Left ventricle myocardium superior (tissue), 1 donor: Measurements from ENCODE around the gene LFNG. TPM values are rescaled to one million over a fixed set of nuclear protein-coding genes. Genes with fewer than 3 reads are reported as not detected.

Source experiments
- ATAC-seq: fragments of 200-7000 bp; cut with Tn5 transposase; one replicate; pipeline ENCODE4 v1.9.1; 2020; ENCODE audit warnings: mild to moderate bottlenecking, moderate library complexity
- DNase-seq: peaks from one replicate; pipeline ENCODE4 v3.0.0-alpha.2; 2020
- intact Hi-C: fragments of 100-400 bp; cut with micrococcal nuclease; formaldehyde crosslinking; loops from one replicate; pipeline ENCODE4 v1.11.0; 2022
- total RNA-seq: library from RNA; stranded (reverse); fragmentation: NEBNext Ultra II Directional; extraction: Animal tissue kit (Norgen Biotek cat#: 25700); gene quantifications from one replicate; pipeline ENCODE4 v1.2.1, GENCODE V29; 2021
- donor health status: DM: no; HTN: yes; CAD: no; lungs with severe emphysema.

The LFNG gene
- total RNA-seq, 1 donor from 2014 or later: 6.4 TPM

DNA sequence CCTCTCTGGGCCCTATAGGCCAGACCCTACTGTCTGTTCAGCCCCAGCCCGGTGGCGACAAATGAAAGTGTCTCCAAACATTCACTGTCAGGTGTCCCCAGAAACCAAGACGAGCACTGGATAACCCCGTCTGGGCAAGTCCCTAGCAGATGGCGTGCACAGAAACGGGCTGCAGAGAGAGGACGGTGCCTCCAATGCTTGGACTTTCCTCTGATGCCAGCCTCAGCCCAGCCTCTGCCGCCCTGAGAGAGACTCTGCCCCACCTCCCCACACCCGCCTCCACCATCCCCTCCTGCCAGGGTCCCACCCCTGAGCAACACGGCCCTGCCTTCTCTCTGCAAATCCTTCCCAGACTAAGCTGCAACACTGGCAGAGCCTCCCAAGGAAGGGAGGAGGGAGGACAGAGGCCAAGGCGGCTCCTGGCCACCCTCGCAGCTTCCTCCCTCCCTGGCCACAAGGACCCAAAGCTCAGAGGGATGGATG, 7.4 kb upstream of the LFNG start:
- ATAC-seq: peak; percentile 45
- intact Hi-C loops: no loop called here
- DNase-seq: peak; percentile 58

DNA sequence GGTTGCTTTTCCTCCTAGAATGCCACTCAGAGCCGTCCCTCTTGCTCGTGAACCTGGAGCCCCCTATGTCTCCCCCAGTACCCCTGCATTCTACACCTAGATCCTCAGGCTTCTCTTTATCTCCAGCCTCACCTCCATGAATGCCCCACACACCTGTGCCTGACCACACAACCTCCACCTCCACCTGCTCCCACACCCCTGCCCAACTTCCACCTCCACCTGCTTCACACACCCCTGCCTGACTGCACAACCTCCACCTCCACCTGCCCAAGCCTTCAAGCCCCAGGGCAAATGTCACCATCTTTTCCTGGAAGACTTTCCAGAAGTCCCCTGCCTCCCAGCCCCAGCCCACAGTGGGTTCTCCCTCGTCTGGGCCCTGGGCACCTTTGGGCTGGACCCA, 6.9 kb upstream of the LFNG start:
- DNase-seq (no peak), ATAC-seq (no peak)
- intact Hi-C loops: no loop called here

DNA sequence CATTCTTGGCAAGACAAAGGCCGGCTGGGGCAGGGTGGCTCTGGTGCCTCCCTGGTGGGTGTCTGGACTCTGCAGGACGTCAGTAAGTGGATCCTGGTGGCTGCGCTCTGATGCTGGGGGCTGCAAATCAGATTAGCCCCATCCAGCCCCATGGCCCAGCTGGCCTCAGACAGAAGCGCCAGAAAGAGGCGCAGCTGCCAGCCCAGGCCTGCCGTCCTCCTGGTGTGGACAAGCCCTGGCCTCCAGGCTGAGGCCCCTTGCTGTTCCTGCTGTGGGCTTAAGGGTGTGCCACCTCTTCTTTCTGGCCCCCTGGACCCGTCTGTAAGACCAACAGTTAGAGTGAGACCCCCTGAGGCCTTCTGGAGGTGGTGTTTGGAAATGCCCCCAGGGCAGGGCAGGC, 5.9 kb upstream of the LFNG start:
- DNase-seq (no peak), ATAC-seq (no peak)
- intact Hi-C loops: no loop called here

DNA sequence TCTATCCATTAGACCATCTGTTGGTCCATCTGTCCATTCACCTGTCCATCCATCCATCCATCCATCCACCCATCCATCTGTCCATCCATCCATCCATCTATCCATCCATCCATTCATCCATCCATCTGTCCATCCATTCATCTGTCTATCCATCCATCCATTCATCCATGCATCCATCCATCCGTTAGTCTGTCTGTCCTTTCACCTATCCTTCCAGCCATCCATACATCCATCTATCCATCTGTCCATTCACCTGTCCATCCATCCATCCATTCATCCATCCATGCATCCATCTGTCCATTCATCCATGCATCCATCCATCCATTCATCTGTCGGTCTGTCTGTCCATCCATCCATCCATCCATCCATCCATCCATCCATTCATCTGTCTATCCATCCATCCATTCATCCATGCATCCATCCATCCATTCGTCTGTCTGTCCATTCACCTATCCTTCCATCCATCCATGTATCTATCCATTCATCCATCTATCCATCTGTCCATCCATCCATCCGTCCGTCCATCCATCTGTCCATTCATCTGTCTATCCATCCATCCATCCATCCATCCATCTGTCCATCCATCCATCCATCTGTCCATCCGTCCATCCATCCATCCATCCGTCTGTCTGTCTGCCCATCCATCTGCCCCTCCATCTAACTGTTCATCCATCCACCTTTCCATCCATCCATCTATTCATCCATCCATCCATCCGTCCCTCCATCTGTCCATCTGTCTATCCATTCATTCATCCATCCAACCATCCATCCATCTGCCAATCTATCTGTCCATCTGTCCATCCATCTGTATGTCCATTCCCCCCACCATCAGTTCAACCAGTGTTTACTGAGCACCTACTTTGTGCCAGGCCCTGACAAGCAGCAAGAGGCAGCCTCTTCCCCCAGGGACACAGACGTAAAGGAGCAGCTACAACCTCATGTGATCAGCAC, 4.8 kb upstream of the LFNG start:
- intact Hi-C loops: no loop called here
- no peak for DNase-seq
- no peak for ATAC-seq

DNA sequence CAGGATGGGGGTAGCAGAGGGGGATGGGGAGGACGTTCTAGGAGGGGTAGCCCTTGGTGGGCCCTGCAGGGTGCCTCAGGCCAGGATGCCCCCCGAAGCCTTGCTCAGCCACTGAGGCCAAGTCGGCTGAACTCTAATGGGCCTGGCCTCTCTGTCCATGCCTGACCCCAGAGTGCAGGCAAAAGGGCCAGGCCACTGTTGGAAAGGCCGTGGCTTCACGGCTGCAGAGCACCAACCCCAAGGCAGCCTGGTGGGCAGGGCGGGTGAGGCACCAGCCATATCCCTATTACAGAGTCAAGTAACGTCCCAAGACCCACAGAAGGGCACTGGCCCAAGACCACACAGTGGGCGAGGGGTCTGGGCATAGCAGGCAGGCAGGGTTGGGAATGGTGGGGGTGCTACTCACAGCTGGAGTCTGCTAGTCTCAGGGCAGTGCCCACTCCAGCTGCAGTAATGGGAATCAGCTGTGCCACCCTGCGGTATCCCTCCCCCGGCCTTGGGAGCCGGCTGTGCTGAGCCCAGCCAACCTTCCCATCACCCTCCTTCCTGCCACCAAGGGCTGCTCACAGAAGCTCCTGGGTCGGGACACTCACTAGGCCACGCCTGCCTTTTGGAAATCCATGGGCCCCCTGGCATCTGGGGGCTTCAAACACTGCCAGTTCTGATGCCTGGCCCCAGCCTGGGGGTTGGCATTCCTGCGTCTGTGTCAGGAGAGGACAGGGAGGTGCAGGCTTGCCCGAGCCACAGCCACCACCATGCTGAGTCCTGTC, 4.0 kb upstream of the LFNG start:
- ATAC-seq (no peak), DNase-seq (no peak)
- intact Hi-C loops: no loop called here

DNA sequence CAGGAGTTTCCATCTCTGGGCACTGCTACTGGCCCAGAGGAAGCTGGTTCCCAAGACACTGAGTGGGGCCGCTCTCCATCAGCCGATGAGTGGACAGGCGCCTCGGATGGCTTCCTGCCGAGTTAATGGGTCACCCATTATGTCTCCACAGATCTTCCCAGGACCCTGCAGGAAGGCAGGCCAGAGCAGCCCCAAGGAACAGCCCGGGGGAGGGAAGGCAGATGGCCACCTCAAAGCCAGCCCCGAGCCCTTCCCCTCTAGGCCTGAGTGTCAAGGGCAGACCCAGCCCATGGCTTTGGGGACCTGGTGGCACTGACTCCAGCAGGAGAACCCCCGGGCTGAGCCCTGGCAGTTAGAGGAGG, 3.4 kb upstream of the LFNG start:
- no peak for DNase-seq
- intact Hi-C loops: no loop called here

DNA sequence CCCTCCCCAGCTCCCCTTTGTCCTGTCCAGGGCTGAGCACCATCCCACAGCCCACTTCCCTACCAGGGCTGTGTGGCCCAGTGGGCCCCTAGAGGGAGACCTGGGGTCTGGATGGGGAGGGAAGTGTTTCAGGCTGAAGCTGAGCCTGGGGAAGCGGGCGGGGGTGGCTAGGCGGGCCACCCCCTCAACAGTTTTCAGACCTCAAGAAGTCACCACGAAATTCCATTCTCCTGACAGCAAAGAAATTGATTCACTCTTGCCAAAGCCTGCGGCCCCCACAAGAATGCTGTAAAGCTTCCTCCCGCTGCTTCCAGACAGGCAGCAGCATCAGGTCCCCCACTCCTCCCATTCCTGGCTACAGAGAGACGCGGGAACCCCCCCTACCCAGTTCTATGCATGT, 2.5 kb upstream of the LFNG start:
- intact Hi-C loops: no loop called here
- DNase-seq (no peak), ATAC-seq (no peak)

More for the DNA sequence above, 3.4 kb upstream of the LFNG start:
- ATAC-seq: no peak

DNA sequence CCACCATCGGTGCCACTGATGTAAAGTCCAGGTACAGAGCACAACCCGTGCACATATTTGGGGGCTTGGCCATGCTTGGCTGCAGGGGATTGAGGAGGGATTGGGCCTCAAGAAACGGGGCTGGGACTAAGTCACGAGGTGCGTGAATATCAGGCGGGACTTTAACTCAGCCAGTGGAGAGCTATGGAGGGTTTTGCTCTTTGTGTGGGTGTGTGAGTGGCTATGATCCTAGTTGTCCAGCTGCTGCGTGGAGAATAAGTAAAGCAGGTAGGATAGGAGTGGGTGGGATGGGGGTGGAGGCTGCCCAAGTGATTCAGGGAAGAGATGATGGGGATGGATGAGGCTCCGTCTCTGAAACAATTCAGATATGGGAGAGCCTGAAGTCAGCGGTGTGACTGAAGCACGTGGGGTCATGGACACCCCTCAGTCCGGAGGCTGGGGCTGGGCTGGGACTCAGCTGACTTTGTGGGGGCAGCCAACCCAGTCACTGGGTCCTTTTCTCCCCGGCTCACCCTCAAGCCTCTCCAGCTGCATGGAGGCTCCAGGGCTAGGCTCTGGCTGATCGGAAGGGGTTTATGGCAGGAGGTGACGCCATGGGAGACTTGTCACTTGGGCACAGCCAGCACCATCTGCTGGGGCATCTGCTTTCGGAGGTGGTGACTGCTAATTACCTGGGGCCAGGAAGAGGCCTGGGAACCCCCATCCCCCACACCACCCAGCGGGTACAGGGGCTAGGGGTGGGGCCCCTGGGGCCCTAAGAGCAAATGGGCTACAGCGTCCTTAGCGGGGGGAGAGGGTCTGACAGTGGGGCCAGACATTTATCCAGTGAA, 1.7 kb upstream of the LFNG start:
- intact Hi-C loops: no loop called here
- no peak for ATAC-seq
- no peak for DNase-seq

DNA sequence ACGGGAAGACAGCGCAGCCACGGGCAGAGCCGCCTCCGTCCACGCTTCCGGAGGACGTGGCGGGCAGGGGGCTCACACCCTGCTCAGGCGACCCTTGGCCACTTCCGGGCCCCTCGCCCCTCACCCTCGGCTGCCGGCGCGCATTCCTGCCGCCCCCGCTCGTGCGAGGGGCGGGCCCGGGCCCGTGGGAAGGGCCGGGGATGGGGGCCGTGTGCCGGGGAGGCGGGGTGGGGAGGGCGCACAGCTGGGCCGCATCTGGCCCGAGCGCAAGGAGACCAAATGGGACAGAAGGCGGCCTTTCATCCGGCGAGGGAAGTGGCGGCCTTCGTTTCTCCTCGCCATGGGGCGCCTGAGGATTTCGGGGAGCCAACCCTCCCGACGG, 846 bp upstream of the LFNG start:
- peak; percentile 11 for ATAC-seq
- intact Hi-C loops: no loop called here
- DNase-seq: peak; percentile 62

DNA sequence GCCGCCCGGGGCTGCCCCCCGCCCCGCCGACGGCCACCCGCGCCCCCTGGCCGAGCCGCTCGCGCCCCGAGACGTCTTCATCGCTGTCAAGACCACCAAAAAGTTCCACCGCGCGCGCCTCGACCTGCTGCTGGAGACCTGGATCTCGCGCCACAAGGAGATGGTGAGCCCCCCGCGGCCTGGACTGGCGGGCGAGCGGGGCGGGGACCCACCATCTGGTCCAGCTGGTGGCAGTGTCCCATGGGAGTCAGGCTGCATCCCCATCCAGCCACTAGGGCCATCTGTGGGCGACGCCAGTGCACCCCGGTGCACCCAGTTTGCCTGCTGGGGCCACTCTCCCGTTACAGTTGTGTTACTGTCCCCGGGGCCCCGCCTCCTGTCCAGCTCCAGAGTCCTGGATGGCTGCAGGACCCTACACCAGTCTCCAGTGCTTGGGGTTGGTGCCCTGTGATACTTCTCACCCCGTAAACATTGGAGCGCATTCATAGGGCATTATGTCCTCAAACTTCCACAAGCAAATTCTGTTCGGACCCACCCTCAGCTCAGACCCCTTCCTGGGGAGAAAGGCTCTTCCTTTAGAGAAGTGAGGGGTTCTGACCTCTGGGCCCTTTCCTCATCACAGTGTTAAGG, 672 bp downstream of the LFNG start:
- intact Hi-C loops: no loop called here
- ATAC-seq (no peak), DNase-seq (no peak)

DNA sequence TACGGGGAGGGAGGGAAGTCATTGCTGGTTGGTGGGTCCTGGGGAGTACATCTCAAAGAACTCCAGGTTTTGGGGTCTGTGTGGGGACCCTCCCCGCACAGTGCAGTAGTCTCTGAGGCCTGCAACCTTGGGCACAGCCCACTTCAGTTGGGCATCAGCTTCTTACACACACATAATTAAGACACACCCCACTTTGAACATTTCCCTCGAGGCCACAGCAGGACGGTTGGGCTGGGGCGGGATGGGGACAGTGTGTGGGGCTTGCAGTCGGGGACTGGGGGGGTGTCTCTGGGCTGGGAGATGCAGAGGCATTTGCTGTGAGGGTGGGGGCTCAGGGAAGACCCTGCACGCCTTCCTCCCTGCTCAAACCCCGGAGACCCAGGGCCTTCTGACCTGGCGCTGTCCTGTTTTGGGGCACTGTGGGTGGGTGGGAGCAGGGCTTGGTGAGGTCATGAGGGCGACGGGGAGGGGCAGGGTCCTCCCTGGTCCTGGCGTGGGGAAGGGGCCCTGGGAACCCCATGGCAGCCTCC, 1.3 kb downstream of the LFNG start:
- DNase-seq: no peak
- no peak for ATAC-seq
- intact Hi-C loops: no loop called here

DNA sequence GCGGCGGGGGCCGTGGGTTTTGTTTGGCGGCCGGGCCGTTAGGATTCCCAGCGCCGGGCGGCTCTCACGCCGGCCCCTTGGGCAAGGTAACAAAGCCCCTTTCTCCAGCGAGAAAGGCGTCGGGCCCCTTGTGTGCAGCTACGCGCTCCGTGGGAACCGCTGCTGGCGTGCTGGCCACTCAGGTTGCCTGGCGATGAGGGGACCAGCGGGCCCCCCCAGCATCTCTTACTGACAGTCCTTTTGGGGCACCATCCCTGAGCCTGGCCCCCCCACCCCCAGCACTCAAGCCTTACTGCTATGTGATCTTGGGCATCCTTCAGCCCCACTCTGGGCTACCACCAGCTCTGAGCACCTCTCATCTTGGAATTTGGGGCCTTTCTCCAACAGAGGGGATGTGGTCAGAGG, 1.8 kb downstream of the LFNG start:
- ATAC-seq (no peak), DNase-seq (no peak)
- intact Hi-C loops: no loop called here

DNA sequence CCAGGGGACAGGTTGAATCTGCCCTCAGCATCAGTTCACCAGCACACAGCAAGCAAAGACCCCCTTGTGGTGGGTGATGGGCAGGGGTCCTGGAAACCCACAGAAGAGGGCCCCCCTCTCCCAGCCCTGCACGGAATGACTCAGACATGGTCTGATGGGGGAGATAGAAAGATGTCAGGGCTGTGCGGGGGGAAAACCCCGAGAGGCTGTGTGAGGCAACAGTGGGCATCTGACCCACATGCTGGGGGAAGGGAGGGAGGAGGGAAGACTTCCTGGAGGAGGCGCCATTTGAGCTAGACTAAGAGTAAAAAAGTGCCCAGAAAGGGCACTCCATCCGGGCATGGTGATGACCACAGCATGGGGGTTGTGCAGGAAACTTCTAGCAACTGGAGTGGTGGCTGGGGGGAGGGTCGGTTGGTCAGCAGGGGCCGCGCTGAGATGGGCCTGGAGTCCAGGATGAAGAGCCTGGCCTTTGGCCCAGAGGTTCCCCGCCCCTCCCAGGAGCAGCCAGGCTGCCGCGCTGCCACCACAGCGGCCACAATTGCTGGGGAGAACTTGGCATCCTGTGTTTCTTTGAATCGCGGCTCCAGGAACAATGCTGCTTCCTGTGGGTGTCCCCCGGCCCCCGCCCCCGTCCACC, 2.5 kb downstream of the LFNG start:
- peak; percentile 1 for ATAC-seq
- peak; percentile 68 for DNase-seq
- intact Hi-C loops: no loop called here

DNA sequence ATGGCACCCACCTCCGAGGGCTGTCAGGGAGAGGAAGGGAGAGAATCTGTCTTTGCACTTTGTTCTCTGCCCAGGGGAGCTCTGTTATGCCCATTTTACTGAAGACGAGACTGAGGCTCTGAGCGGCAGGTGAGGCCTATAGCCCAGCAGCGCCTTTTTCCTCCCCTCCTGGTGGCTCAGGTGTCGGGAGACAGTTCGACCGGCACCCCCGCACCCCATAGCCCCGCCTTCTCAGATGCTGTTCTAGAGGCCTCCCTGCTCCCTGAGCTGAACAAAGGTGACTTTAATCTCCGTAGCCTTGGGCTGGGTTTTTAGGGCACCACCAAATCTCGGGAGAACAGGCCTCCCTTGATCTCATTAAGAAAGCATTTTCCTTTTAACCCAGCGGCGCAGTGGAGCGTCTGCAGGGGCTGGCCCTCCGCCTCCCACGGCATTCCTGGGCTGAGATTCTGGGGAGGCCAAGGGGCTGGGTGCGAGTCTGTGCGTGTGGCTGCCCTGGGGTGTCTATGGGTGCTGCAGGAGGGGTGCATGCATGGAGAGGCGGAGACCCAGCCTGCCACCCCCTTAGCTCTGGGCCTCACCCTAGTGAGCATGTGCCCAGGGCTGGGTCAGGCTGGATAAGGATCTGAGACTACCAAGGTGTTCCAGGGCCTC, 3.3 kb downstream of the LFNG start:
- ATAC-seq (no peak), DNase-seq (no peak)
- intact Hi-C loops: no loop called here

DNA sequence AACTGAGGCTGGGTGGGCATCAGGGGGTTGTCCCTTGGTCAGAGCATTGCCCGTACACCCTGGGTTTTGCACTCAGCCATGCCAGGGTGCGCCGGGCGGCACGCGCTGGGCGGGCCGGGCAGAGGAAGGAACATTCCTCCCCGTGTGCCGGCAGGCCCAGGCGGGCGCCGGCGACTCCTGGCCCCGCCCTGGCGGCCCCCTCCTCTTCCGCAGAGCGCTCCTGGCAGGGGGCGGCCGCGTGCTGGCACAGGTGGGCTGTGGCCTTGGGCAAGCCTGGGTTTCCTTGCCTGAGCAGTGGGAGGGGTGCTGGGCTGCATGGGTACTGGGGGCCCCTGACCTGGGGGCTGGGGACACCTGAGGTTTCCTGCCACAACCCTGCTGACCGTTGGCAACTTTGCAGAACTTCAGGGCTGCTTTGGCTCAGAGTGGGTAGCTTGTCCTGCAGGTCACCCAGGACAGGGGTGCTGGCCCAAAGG, 3.9 kb downstream of the LFNG start:
- intact Hi-C loops: no loop called here
- no peak for ATAC-seq
- no peak for DNase-seq

DNA sequence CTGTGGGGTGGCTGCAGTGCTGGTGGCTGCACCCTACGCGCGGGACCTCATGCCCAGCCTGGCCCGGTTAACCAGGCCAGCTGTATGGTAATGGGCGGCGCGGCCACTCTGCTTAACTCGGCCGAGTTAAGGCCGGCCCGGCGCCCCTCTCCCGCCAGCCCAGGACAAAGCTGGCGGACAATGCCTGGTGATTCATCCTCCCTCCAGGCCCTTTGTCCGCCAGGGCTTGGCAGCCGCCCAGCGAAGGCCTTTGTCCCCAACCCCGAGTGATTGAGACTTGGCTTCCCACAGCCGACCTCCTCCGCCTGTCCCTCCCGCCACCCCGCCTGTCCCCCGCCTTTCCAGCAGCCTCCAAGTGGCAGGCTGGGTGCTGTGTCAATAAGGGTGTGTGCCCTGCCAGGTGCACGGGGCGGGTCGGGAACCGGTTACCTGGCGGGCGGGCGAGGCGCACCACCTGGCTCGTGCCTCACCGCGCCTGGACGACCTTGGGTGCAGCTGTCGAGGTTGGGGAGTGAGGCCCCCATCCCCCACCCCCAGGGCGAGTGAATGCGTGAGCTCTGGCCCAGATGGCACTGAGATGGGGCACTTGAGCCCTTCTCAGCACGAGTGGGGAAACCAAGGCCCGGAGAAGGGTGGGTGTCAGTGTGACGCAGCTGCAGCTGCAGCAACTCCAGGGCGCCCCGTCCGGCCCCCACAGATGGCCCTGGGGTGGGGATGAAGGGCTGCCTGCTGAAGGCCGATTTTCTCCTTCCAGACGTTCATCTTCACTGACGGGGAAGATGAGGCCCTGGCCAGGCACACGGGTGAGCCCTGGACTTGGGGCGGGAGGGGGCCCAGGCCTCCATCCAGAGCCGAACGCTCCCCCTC, 4.6 kb downstream of the LFNG start:
- intact Hi-C loops: no loop called here
- DNase-seq (peak; percentile 89), ATAC-seq (peak; percentile 39)
